Stomach smooth muscle (tissue), 2 donors: ENCODE results near the gene AP1S3.
"Not testable (repeated sequence)": the region's sequence is repeated elsewhere in the genome, so short reads cannot be mapped to it uniquely, and the experiment has no call there.

Source experiments
- H3K27ac ChIP-seq: one replicate; pipeline ENCODE4 v1.7.0; 2013; ENCODE audit warnings: mild to moderate bottlenecking, low read length, inconsistent platforms
- H3K27me3 ChIP-seq, 2 donors: one replicate each; pipeline ENCODE4 v1.7.0; 2013; ENCODE audit warnings: low read length in 2 of 2; ENCODE audit not compliant: insufficient read depth in 2 of 2, control insufficient read depth in 1 of 2
- H3K36me3 ChIP-seq, 2 donors: one replicate each; pipeline ENCODE4 v1.7.0; 2013; ENCODE audit warnings: low read length in 2 of 2; ENCODE audit not compliant: control insufficient read depth in 2 of 2, insufficient read depth in 2 of 2
- H3K4me1 ChIP-seq: one replicate; pipeline ENCODE4 v1.7.0; 2013; ENCODE audit warnings: low read length; ENCODE audit not compliant: control insufficient read depth, insufficient read depth
- H3K4me3 ChIP-seq, 2 donors: one replicate each; pipeline ENCODE4 v1.7.0; 2013; ENCODE audit warnings: low read length in 2 of 2
- H3K9ac ChIP-seq, 2 donors: one replicate each; pipeline ENCODE4 v1.7.0; 2013; ENCODE audit warnings: low read length in 2 of 2, mild to moderate bottlenecking in 1 of 2
- H3K9me3 ChIP-seq, 2 donors: one replicate each; pipeline ENCODE4 v1.7.0; 2013; ENCODE audit warnings: low read length in 2 of 2; ENCODE audit not compliant: control insufficient read depth in 2 of 2
- donor health status: healthy.
- donor health status: Pancreatic carcinoma.

Gene AP1S3

DNA sequence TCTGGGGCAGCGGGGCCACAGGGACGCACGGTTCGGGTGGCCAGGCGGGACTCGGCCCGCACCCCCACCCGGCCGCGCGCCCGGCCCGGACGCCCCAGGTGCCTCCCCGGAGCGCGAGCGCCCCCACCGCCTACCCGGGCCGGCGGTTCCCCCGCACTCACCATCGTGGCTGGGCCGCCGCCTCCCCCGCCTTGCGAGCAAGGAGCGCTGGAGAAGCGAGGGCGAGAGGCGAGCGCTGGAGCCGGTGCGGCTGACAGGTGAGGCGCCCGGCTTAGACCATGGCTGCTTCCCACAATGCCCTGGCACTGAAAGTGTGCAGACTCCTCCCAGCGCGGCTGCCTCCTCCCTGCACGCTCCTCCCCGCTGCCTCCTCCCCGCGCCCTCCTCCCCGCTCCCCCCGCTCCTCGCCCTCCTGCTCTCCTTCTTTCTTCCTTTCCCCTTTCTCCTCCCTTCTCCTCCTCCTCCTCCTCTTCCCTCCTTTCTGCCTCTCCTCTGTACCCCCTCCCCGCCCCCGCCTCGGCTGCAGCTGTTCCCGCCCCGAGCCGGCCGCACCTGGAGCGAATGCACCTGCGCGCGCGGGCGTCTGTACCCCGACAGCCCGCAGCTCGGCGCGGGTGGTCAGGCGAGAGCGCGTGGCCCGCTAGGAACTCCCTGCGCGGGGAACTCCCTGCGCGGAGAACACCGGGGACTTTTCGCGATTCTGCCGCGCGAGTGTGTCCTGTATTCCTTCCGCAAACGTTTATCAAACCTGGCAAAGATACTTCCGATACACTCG lies at the start of gene AP1S3:
Gene AP1S3 (minus strand): TSS at position 296 of the 775 bp plus-strand sequence. CDS start 132 bp downstream, at position 164.
- Histone ChIP-seq H3K4me1 (peaks cover 13% of the 10 kb centered on the region), H3K27ac (no peak within 1 kb of the TSS), H3K9ac (peak within 1 kb of the TSS in 1 of 2 donors; percentile 38), H3K4me3 (peak within 1 kb of the TSS; percentile 55 to 74), H3K27me3 (no peaks in the 10 kb centered on the region), H3K36me3 (no peaks in the 10 kb centered on the region), H3K9me3 (no peaks in the 10 kb centered on the region)

GRCh38 chr2:223887127-223887526 lies 49.7 kb upstream of the AP1S3 start:
- H3K9ac ChIP-seq, result no peak overlapping the region
- no peak overlapping the region for H3K27ac ChIP-seq
- no peaks in the 10 kb centered on the region for H3K4me1 ChIP-seq
- no peaks in the 10 kb centered on the region for H3K9me3 ChIP-seq
- H3K4me3 ChIP-seq, result no peak overlapping the region
- peaks cover 19 to 20% of the 10 kb centered on the region in 2 donors for H3K36me3 ChIP-seq
- H3K27me3 ChIP-seq, result no peaks in the 10 kb centered on the region

DNA sequence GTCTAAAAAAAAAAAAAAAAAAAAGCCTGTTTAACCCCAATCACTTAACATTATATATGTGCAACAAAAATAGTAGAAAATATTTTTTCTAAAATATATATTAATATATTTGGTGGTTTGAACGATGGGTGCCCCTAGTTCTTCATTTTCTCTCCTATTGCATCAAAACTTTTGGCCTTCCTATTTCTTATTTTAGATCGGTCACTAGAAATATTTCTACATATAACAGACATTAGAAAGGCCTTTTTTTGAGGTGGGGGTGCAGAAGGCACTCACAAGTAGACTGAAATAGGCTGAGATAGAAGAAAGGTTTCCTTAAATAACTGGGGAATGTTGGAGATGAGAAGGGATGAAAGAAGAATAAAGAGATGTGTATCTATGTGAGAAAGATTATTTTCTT lies 49.3 kb upstream of the AP1S3 start:
- H3K4me3 ChIP-seq, result no peak overlapping the region
- no peaks in the 10 kb centered on the region for H3K9me3 ChIP-seq
- H3K27me3 ChIP-seq, result no peaks in the 10 kb centered on the region
- H3K36me3 ChIP-seq, result peaks cover 19 to 22% of the 10 kb centered on the region in 2 donors
- H3K27ac ChIP-seq, result no peak overlapping the region
- no peaks in the 10 kb centered on the region for H3K4me1 ChIP-seq
- no peak overlapping the region for H3K9ac ChIP-seq

- H3K27me3 ChIP-seq, result no peaks in the 10 kb centered on the region
- no peak overlapping the region for H3K9ac ChIP-seq
- no peaks in the 10 kb centered on the region for H3K9me3 ChIP-seq
- H3K36me3 ChIP-seq, result peaks cover 30 to 32% of the 10 kb centered on the region in 2 donors
- no peaks in the 10 kb centered on the region for H3K4me1 ChIP-seq
- no peak overlapping the region for H3K27ac ChIP-seq
- H3K4me3 ChIP-seq, result no peak overlapping the region
These were observed 47.0 kb upstream of the AP1S3 start for GRCh38 chr2:223884399-223884798.

GRCh38 chr2:223882715-223883114 lies 45.3 kb upstream of the AP1S3 start:
- H3K36me3 ChIP-seq, result peaks cover 39 to 45% of the 10 kb centered on the region in 2 donors

DNA sequence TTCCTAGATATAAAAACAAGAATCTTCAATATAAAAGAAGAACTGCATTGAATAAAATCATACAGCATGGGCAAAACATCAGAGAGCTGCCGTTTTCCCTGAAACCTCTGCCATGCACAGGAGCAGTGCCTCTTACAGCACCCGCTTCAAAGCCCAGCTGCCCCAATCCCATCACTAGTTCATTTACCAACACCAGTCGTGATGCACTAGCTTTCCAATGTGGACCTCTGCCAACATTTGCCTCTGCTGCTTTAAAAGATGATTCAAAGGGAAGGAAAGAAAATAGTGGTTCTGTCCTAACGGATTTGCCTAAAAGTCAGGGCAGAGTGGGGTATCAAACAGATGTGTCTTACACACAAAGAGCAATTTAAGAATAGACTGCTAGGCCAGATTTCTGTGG lies 43.4 kb upstream of the AP1S3 start:
- Histone ChIP-seq H3K9me3 (no peaks in the 10 kb centered on the region), H3K4me1 (no peaks in the 10 kb centered on the region), H3K9ac (no peak overlapping the region), H3K4me3 (no peak overlapping the region), H3K27ac (no peak overlapping the region), H3K27me3 (no peaks in the 10 kb centered on the region), H3K36me3 (peaks cover 44 to 46% of the 10 kb centered on the region in 2 donors)

More at GRCh38 chr2:223882715-223883114, 45.3 kb upstream of the AP1S3 start:
- Histone ChIP-seq H3K4me1 (no peaks in the 10 kb centered on the region), H3K27ac (no peak overlapping the region), H3K4me3 (no peak overlapping the region), H3K9ac (no peak overlapping the region), H3K9me3 (no peaks in the 10 kb centered on the region), H3K27me3 (no peaks in the 10 kb centered on the region)

DNA sequence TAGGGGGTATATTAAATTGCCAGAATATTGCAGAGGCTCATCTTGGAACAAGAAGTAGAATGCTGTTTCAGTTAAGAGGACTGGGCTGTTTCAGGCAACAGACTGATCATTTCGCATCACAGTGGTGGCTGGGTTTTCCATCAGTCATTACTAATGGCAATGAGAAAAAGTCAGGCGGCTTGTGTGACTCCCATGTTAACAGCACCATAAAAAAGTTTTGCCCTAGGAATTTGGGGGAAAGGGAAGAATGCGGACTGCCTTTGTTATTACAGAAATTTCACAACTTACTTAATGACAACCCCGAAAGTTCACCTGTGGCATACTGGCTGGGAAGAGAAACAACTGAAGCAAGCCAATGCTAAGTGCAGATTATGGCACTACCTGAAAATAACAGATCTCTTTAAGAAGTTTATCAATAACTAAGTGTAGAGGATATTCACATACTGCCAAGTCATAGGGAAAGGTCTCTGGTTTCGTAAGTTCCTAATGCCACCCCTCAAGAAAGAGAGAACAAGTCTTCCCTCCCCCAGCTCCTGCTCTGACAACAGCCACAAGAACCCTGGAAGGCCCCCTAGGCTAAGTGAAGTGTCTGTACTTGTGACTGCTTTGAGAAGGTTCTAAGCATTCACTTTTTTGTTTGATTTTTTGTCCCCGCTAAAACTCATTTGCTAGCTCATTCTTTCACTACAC lies 40.5 kb upstream of the AP1S3 start:
- H3K27me3 ChIP-seq, result no peaks in the 10 kb centered on the region
- no peak overlapping the region for H3K9ac ChIP-seq

DNA sequence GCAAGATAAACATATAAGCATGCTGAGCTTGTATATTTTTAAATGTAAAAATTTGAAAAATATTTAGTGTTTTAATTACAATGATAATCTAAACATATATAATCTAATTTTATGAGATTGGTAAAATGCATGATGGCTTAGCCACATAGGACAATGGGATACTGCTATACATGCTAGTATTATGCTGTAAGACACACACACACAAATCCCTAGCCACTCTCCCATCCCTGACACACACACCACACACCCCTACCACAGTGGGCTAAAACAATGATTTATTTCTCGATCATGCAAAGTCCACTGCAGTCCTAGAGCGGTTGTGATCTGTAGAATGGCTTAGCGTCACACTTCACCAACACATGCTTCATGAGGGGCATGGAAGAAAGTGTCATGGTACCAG lies 36.3 kb upstream of the AP1S3 start:
- H3K9ac ChIP-seq, result no peak overlapping the region
- H3K4me3 ChIP-seq, result no peak overlapping the region
- H3K27ac ChIP-seq, result no peak overlapping the region
- H3K36me3 ChIP-seq, result peaks cover 23 to 27% of the 10 kb centered on the region in 2 donors
- H3K4me1 ChIP-seq, result no peaks in the 10 kb centered on the region
- peaks cover 0 to 4% of the 10 kb centered on the region in 2 donors for H3K9me3 ChIP-seq
- no peaks in the 10 kb centered on the region for H3K27me3 ChIP-seq

More for the DNA sequence above, 40.5 kb upstream of the AP1S3 start:
- Histone ChIP-seq H3K9me3 (peaks cover 0 to 4% of the 10 kb centered on the region in 2 donors), H3K4me3 (no peak overlapping the region), H3K36me3 (peaks cover 43 to 46% of the 10 kb centered on the region in 2 donors), H3K4me1 (no peaks in the 10 kb centered on the region), H3K27ac (no peak overlapping the region)

- H3K9me3 ChIP-seq, H3K4me1 ChIP-seq, H3K4me3 ChIP-seq, H3K9ac ChIP-seq, H3K27me3 ChIP-seq, H3K27ac ChIP-seq: not testable (repeated sequence)
- H3K36me3 ChIP-seq, result peaks cover 14 to 18% of the 10 kb centered on the region in 2 donors
These were observed 35.4 kb upstream of the AP1S3 start for GRCh38 chr2:223872772-223873171.

GRCh38 chr2:223871661-223872060 lies 34.3 kb upstream of the AP1S3 start:
- peaks cover 9 to 11% of the 10 kb centered on the region in 2 donors for H3K36me3 ChIP-seq
- H3K27me3 ChIP-seq, H3K9ac ChIP-seq, H3K27ac ChIP-seq, H3K4me3 ChIP-seq, H3K9me3 ChIP-seq, H3K4me1 ChIP-seq: not testable (repeated sequence)
